Left ventricle myocardium inferior (tissue), 1 donor: ENCODE data around the gene SCGB1D4. TPM values are rescaled to one million over a fixed set of nuclear protein-coding genes. Genes with fewer than 3 reads are reported as not detected.
A peak's percentile ranks its signal among the peaks of the same experiment; 100 is the strongest.

ENCODE experiments used
- DNase-seq: peaks from one replicate; pipeline ENCODE4 v3.0.0-alpha.2; 2020
- H3K27ac ChIP-seq: fragments of 200-600 bp; replicated peaks from 2 replicates; pipeline ENCODE4 v1.8.0; 2021
- H3K27me3 ChIP-seq: fragments of 200-600 bp; 2 replicates; pipeline ENCODE4 v1.8.0; 2021; ENCODE audit warnings: low read depth
- H3K36me3 ChIP-seq: fragments of 200-600 bp; 2 replicates; pipeline ENCODE4 v1.8.0; 2021
- H3K4me1 ChIP-seq: fragments of 200-600 bp; 2 replicates; pipeline ENCODE4 v1.8.0; 2021
- H3K4me3 ChIP-seq: fragments of 200-600 bp; 2 replicates; pipeline ENCODE4 v1.8.0; 2021; ENCODE audit warnings: mild to moderate bottlenecking, moderate library complexity
- H3K9me3 ChIP-seq: fragments of 200-600 bp; replicated peaks from 2 replicates; pipeline ENCODE4 v1.8.0; 2021
- intact Hi-C: fragments of 100-400 bp; cut with micrococcal nuclease; formaldehyde crosslinking; loops from one replicate; pipeline ENCODE4 v1.11.0; 2022
- total RNA-seq: library from RNA; stranded (reverse); fragmentation: NEBNext Ultra II Directional; extraction: Animal tissue kit (Norgen Biotek cat#: 25700); gene quantifications from one replicate; pipeline ENCODE4 v1.2.1, GENCODE V29; 2021
- TF ChIP-seq, protein P1 (sequence below): fragments of 200-600 bp; IDR thresholded peaks from 2 replicates; pipeline ENCODE4 v1.8.0; 2021; ENCODE audit warnings: antibody characterized with exemption, mild to moderate bottlenecking, borderline replicate concordance
- donor health status: DM: no; HTN: yes; CAD: no; lungs with severe emphysema.

SCGB1D4 gene
- total RNA-seq, 1 donor from 2014 or later, result not detected

- TF ChIP-seq, protein P1, sequence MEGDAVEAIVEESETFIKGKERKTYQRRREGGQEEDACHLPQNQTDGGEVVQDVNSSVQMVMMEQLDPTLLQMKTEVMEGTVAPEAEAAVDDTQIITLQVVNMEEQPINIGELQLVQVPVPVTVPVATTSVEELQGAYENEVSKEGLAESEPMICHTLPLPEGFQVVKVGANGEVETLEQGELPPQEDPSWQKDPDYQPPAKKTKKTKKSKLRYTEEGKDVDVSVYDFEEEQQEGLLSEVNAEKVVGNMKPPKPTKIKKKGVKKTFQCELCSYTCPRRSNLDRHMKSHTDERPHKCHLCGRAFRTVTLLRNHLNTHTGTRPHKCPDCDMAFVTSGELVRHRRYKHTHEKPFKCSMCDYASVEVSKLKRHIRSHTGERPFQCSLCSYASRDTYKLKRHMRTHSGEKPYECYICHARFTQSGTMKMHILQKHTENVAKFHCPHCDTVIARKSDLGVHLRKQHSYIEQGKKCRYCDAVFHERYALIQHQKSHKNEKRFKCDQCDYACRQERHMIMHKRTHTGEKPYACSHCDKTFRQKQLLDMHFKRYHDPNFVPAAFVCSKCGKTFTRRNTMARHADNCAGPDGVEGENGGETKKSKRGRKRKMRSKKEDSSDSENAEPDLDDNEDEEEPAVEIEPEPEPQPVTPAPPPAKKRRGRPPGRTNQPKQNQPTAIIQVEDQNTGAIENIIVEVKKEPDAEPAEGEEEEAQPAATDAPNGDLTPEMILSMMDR, result peak; percentile 40
- intact Hi-C loops, result no loop called here
- H3K9me3 ChIP-seq, result no peaks in the 10 kb centered on the region
- H3K27me3 ChIP-seq, result peaks cover 48% of the 10 kb centered on the region
- DNase-seq, result no peak
- no peaks in the 10 kb centered on the region for H3K36me3 ChIP-seq
- no peaks in the 10 kb centered on the region for H3K4me1 ChIP-seq
- H3K27ac ChIP-seq, result no peak within 1 kb of the TSS
- no peak within 1 kb of the TSS for H3K4me3 ChIP-seq
Observed at GRCh38 chr11:62269654-62270278, 29.1 kb downstream of the SCGB1D4 start, which contains the start of gene SCGB2A2. SCGB2A2 (plus strand) TSS chr11:62270158; CDS start chr11:62270217, 59 bp downstream.

GRCh38 chr11:62267576-62267975 is 31.3 kb downstream of the SCGB1D4 start:
- Histone ChIP-seq H3K4me3 (no peak overlapping the region), H3K27ac (no peak overlapping the region), H3K9me3 (no peaks in the 10 kb centered on the region), H3K36me3 (no peaks in the 10 kb centered on the region), H3K27me3 (peaks cover 53% of the 10 kb centered on the region), H3K4me1 (no peaks in the 10 kb centered on the region)
- DNase-seq, result no peak
- TF ChIP-seq, protein P1, result no peak
- intact Hi-C loops, result no loop called here

- intact Hi-C loops, result no loop called here
- Histone ChIP-seq H3K9me3 (no peaks in the 10 kb centered on the region), H3K4me3 (no peak overlapping the region), H3K27me3 (peaks cover 53% of the 10 kb centered on the region), H3K27ac (no peak overlapping the region), H3K36me3 (no peaks in the 10 kb centered on the region), H3K4me1 (no peaks in the 10 kb centered on the region)
- DNase-seq, result no peak
- TF ChIP-seq, protein P1, result no peak
Observed at GRCh38 chr11:62267050-62267449, 31.8 kb downstream of the SCGB1D4 start.

GRCh38 chr11:62266558-62266957 is 32.3 kb downstream of the SCGB1D4 start:
- no peaks in the 10 kb centered on the region for H3K4me1 ChIP-seq
- H3K27me3 ChIP-seq, result peaks cover 53% of the 10 kb centered on the region
- TF ChIP-seq, protein P1, result no peak
- intact Hi-C loops, result no loop called here
- no peaks in the 10 kb centered on the region for H3K36me3 ChIP-seq
- no peak for DNase-seq
- no peaks in the 10 kb centered on the region for H3K9me3 ChIP-seq
- H3K4me3 ChIP-seq, result no peak overlapping the region
- no peak overlapping the region for H3K27ac ChIP-seq

DNA sequence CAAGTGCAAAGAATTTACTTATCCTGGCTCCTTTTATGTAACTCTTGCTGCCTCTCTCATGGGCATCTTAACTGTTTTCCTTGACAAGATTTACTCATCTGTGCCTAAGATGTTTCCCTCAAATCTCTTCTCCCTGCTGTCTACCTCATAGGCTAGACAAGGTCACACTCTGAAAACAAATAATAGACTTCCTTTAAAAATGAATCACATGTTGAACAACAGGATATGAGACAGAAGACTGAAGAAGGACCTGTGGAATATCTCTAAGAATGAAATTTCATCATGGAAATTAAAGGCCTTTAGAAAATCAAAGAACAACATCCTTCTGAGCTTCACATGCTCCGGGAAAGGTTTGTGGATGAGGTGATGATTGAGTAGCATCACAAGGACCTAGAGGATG is 34.9 kb downstream of the SCGB1D4 start:
- H3K27ac ChIP-seq, result no peak overlapping the region
- no peaks in the 10 kb centered on the region for H3K9me3 ChIP-seq
- no peaks in the 10 kb centered on the region for H3K4me1 ChIP-seq
- DNase-seq, result no peak
- no peak overlapping the region for H3K4me3 ChIP-seq
- H3K36me3 ChIP-seq, result no peaks in the 10 kb centered on the region
- H3K27me3 ChIP-seq, result peaks cover 30% of the 10 kb centered on the region
- intact Hi-C loops, result no loop called here
- TF ChIP-seq, protein P1, result no peak
